ENCODE results near the gene SYNGR1. TPM values are rescaled to one million over a fixed set of nuclear protein-coding genes. Genes with fewer than 3 reads are reported as not detected.

The SYNGR1 gene, protein sequence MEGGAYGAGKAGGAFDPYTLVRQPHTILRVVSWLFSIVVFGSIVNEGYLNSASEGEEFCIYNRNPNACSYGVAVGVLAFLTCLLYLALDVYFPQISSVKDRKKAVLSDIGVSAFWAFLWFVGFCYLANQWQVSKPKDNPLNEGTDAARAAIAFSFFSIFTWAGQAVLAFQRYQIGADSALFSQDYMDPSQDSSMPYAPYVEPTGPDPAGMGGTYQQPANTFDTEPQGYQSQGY
- total RNA-seq (ENCODE audit: unreplicated experiment) = 49.5 TPM
- long read RNA-seq, full-length matches to known transcripts = 2 of 8 reads
- long read RNA-seq, partial matches to known transcripts = 6 of 8 reads
- long read RNA-seq, other reads (novel, unspliced or antisense) = 0 of 8 reads

- Mint-ChIP-seq H3K9me3 (ENCODE audit: unreplicated experiment) (peaks cover 5% of the 10 kb centered on the region), H3K36me3 (ENCODE audit: unreplicated experiment) (no peaks in the 10 kb centered on the region), H3K4me3 (ENCODE audit: unreplicated experiment) (peak within 1 kb of the TSS; percentile 88), H3K27me3 (ENCODE audit: unreplicated experiment) (peaks cover 3% of the 10 kb centered on the region), H3K27ac (ENCODE audit: unreplicated experiment) (peak within 1 kb of the TSS; percentile 70), H3K4me1 (ENCODE audit: low read depth, unreplicated experiment) (peaks cover 14% of the 10 kb centered on the region)
- no peak for TF ChIP-seq CTCF (IDR thresholded peaks at IDR 0.05; ENCODE audit: partially characterized antibody, unreplicated experiment)
- DNase-seq = peak; percentile 54
Observed at GRCh38 chr22:39349967-39350726, at the start of gene SYNGR1. SYNGR1 (plus strand) TSS chr22:39349991; CDS start chr22:39350011, 20 bp downstream.

DNA sequence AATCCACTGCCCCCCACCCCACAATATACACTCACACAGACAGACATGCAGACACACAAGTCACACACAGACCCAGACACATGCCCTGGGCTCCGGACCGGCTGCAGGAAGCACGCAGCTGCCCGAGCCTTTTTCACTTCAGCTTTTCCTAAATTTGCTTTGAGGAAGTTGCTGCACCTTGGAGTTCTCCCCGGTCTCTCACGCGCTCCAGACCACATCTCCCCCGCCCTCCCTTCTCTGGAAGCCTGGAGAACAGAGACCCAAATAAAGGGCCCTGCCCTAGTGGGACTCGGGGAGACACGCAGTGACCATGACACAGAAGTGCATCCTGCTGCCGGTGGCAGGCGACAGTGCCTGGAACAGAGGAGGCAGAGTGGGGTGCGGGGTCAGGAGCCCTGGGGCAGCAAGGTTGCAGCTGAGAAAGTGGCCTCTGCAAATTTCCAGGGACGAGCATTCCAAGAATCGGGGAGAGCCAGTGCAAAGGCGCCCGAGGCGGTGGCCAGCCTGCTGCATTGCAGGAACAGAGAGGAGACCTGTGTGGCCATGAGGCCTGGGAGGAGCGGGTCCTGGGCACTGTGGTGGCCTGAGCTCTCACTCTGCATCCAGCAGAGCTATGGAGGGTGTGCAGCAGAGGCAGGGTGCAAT, 49.5 kb upstream of the SYNGR1 start:
- TF ChIP-seq CTCF (IDR thresholded peaks at IDR 0.05; ENCODE audit: partially characterized antibody, unreplicated experiment) = no peak
- DNase-seq = peak; percentile 44
- no peak overlapping the region for H3K27ac Mint-ChIP-seq (ENCODE audit: unreplicated experiment)
- peaks cover 13% of the 10 kb centered on the region for H3K4me1 Mint-ChIP-seq (ENCODE audit: low read depth, unreplicated experiment)
- H3K36me3 Mint-ChIP-seq (ENCODE audit: unreplicated experiment) = no peaks in the 10 kb centered on the region
- H3K4me3 Mint-ChIP-seq (ENCODE audit: unreplicated experiment) = no peak overlapping the region
- peaks cover 1% of the 10 kb centered on the region for H3K9me3 Mint-ChIP-seq (ENCODE audit: unreplicated experiment)
- H3K27me3 Mint-ChIP-seq (ENCODE audit: unreplicated experiment) = peaks cover 12% of the 10 kb centered on the region

GRCh38 chr22:39301108-39301507, 48.7 kb upstream of the SYNGR1 start:
- H3K27me3 Mint-ChIP-seq (ENCODE audit: unreplicated experiment) = peaks cover 12% of the 10 kb centered on the region
- peaks cover 1% of the 10 kb centered on the region for H3K9me3 Mint-ChIP-seq (ENCODE audit: unreplicated experiment)
- H3K4me1 Mint-ChIP-seq (ENCODE audit: low read depth, unreplicated experiment) = peaks cover 13% of the 10 kb centered on the region
- DNase-seq = no peak
- no peak overlapping the region for H3K27ac Mint-ChIP-seq (ENCODE audit: unreplicated experiment)
- H3K4me3 Mint-ChIP-seq (ENCODE audit: unreplicated experiment) = no peak overlapping the region
- no peaks in the 10 kb centered on the region for H3K36me3 Mint-ChIP-seq (ENCODE audit: unreplicated experiment)
- TF ChIP-seq CTCF (IDR thresholded peaks at IDR 0.05; ENCODE audit: partially characterized antibody, unreplicated experiment) = no peak

DNA sequence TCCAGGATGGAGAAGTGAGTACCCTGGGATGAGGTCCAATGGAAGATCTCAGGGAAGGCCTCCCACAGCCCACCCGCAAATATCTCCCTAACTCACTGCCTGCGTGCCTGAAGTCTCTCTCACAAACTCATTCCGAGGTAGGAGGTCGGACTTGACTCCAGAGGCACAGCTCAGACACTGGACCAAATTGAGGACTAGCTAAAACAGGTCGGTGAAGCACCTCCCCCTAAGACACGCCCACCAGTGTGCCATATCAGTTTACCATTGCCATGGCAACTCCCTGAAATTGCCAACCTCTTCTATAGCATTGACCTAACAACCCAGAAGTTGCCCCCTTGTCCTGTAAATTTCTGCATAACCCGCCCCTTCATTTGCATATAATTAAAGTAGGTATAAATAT, 47.9 kb upstream of the SYNGR1 start:
- H3K4me1 Mint-ChIP-seq (ENCODE audit: low read depth, unreplicated experiment) = peaks cover 19% of the 10 kb centered on the region

More for the DNA sequence above, 47.9 kb upstream of the SYNGR1 start:
- H3K4me3 Mint-ChIP-seq (ENCODE audit: unreplicated experiment) = no peak overlapping the region
- H3K36me3 Mint-ChIP-seq (ENCODE audit: unreplicated experiment) = no peaks in the 10 kb centered on the region
- H3K27me3 Mint-ChIP-seq (ENCODE audit: unreplicated experiment) = peaks cover 8% of the 10 kb centered on the region
- no peak for TF ChIP-seq CTCF (IDR thresholded peaks at IDR 0.05; ENCODE audit: partially characterized antibody, unreplicated experiment)
- H3K9me3 Mint-ChIP-seq (ENCODE audit: unreplicated experiment) = peaks cover 3% of the 10 kb centered on the region
- DNase-seq = no peak
- no peak overlapping the region for H3K27ac Mint-ChIP-seq (ENCODE audit: unreplicated experiment)
